Measurements from ENCODE around the gene THAP7. TPM values are rescaled to one million over a fixed set of nuclear protein-coding genes. Genes with fewer than 3 reads are reported as not detected.

The THAP7 gene
- total and polyA plus RNA-seq, 9 of the 15 experiments (the other 6 are each of a cell fraction or from before 2014, with no cell fraction given), result 7.9 to 263 (median 84.1) TPM

DNA sequence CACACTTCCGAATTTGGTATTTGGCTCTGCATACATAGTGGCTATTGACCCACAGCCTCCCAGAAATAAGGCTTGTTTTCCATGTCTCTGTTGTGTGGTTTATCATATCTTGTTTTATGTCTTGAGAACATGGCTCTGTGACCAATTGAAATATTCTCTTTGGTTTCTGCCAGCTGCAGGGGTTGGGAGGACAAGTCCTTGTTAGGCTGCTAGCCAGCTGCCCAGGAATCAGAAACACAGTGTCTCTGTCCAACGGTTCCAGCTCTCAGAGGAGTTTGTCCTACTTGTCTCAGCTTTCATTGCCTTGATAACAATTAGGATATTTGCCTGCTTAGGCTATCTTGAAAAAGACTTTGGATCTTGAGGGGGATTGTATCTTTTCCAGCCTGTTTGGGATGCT, 36.5 kb upstream of the THAP7 start (continued):
- TF ChIP-seq NONO (IDR thresholded peaks at IDR 0.05; ENCODE audit: low read depth in 2 of 2, low read length in 1 of 2) (no peak), NFE2 (IDR thresholded peaks at IDR 0.05; ENCODE audit: low read depth) (no peak), ETV1 (tag; conservative IDR thresholded peaks at IDR 0.05; ENCODE audit: low read depth) (no peak)
- TF ChIP-seq, protein P1, sequence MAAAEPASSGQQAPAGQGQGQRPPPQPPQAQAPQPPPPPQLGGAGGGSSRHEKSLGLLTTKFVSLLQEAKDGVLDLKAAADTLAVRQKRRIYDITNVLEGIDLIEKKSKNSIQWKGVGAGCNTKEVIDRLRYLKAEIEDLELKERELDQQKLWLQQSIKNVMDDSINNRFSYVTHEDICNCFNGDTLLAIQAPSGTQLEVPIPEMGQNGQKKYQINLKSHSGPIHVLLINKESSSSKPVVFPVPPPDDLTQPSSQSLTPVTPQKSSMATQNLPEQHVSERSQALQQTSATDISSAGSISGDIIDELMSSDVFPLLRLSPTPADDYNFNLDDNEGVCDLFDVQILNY (CRISPR knock-in tag; IDR thresholded peaks at IDR 0.05), result no peak
- TF ChIP-seq, protein P2, sequence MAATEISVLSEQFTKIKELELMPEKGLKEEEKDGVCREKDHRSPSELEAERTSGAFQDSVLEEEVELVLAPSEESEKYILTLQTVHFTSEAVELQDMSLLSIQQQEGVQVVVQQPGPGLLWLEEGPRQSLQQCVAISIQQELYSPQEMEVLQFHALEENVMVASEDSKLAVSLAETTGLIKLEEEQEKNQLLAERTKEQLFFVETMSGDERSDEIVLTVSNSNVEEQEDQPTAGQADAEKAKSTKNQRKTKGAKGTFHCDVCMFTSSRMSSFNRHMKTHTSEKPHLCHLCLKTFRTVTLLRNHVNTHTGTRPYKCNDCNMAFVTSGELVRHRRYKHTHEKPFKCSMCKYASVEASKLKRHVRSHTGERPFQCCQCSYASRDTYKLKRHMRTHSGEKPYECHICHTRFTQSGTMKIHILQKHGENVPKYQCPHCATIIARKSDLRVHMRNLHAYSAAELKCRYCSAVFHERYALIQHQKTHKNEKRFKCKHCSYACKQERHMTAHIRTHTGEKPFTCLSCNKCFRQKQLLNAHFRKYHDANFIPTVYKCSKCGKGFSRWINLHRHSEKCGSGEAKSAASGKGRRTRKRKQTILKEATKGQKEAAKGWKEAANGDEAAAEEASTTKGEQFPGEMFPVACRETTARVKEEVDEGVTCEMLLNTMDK (IDR thresholded peaks at IDR 0.05; ENCODE audit: borderline replicate concordance, insufficient read depth, low read depth, low read length, poor library complexity, severe bottlenecking), result no peak
- TF ChIP-seq, protein P3, sequence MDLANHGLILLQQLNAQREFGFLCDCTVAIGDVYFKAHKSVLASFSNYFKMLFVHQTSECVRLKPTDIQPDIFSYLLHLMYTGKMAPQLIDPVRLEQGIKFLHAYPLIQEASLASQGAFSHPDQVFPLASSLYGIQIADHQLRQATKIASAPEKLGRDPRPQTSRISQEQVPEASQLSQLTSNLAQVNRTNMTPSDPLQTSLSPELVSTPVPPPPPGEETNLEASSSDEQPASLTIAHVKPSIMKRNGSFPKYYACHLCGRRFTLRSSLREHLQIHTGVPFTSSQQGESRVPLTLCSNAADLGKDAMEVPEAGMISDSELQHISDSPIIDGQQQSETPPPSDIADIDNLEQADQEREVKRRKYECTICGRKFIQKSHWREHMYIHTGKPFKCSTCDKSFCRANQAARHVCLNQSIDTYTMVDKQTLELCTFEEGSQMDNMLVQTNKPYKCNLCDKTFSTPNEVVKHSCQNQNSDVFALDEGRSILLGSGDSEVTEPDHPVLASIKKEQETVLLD (IDR thresholded peaks at IDR 0.05), result no peak
- TF ChIP-seq, protein P4, sequence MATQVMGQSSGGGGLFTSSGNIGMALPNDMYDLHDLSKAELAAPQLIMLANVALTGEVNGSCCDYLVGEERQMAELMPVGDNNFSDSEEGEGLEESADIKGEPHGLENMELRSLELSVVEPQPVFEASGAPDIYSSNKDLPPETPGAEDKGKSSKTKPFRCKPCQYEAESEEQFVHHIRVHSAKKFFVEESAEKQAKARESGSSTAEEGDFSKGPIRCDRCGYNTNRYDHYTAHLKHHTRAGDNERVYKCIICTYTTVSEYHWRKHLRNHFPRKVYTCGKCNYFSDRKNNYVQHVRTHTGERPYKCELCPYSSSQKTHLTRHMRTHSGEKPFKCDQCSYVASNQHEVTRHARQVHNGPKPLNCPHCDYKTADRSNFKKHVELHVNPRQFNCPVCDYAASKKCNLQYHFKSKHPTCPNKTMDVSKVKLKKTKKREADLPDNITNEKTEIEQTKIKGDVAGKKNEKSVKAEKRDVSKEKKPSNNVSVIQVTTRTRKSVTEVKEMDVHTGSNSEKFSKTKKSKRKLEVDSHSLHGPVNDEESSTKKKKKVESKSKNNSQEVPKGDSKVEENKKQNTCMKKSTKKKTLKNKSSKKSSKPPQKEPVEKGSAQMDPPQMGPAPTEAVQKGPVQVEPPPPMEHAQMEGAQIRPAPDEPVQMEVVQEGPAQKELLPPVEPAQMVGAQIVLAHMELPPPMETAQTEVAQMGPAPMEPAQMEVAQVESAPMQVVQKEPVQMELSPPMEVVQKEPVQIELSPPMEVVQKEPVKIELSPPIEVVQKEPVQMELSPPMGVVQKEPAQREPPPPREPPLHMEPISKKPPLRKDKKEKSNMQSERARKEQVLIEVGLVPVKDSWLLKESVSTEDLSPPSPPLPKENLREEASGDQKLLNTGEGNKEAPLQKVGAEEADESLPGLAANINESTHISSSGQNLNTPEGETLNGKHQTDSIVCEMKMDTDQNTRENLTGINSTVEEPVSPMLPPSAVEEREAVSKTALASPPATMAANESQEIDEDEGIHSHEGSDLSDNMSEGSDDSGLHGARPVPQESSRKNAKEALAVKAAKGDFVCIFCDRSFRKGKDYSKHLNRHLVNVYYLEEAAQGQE (IDR thresholded peaks at IDR 0.05; ENCODE audit: borderline replicate concordance), result no peak
- TF ChIP-seq, protein P4 (CRISPR knock-in tag; IDR thresholded peaks at IDR 0.05; ENCODE audit: low read depth), result no peak
